Tongue (tissue), 2 donors: ENCODE measurements around the gene TRA2B. TPM values are rescaled to one million over a fixed set of nuclear protein-coding genes. Genes with fewer than 3 reads are reported as not detected.

Source experiments
- DNase-seq: peaks from one replicate; pipeline ENCODE4 v3.0.0-alpha.2; 2015
- total RNA-seq: library from RNA; depleted of rRNA; stranded (reverse); fragments of >200 nt; gene quantifications from one replicate; pipeline ENCODE4 v1.2.3, GENCODE V29; 2014

The TRA2B gene
- total RNA-seq, 1 donor from 2014 or later, result 231 TPM

DNA sequence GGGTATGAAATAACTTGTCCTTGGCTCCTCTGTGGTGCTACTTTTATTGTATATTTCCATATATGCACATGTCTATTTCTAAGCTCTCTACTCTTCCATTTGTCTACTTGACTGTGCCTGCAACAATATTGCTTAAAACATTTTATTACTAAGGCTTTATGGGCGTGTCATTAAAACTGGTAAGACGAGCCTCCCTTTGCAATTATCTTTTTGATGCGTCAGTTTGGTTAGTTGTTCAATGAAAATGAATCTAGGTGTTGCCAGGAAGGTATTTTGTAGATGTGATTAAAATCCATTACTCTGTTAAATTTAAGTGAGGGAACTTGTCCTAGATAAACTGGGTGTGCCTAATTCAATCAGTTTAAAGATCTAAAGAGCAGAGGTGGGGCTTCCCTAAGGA lies 12.9 kb upstream of the TRA2B start:
- DNase-seq, result no peak

DNA sequence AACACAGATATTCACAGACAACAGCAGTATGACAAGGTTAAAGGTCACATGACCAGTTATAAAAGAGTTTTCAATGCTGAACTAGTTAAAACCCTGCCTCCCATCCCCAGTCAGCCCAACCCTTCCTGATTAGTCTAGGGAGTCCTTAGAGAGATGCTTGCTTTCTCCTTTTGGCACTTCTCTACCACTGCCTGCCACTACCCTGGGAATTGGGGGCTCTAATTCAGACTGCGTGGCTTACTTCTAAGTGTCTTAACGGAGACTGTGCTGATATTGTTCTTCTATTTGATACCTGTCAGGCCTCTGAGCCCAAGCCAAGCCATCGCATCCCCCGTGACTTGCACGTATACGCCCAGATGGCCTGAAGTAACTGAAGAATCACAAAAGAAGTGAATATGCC lies 11.7 kb upstream of the TRA2B start:
- no peak for DNase-seq

DNA sequence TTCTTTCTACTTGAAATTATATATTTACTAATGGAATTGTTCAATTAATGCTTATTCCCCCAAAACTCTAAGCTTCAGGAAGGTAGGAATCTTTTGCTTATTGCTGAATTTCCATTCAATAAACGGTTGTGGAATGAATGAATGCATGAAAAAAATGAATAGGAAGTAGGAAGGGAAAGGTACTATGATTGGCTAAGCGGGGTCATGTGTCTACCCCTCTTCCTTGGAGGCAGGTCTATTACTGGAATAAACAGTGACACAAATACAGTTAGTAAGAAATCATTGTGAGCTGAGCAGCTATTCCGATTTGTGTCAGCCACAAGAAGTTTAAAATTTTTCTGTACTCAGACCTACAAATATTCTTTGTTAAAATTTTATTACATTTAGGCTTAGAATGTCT lies 10.5 kb upstream of the TRA2B start:
- no peak for DNase-seq

DNA sequence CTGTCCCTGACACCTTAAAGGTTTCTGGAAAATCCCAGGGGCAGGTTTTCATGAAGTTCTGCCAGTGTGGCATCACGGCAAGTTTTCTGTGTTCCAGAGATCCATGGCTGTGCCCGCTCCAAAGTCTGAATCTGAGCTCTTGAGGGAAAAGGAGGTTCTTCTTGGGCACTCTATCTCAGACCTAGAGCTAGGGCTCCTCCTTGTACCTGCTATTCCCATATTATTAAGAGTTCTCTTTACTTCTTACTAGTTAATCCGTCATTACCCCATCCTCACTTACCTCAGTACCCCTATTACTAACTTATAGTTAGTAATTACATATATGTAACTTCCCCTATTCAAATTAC lies 5.9 kb upstream of the TRA2B start:
- no peak for DNase-seq

DNA sequence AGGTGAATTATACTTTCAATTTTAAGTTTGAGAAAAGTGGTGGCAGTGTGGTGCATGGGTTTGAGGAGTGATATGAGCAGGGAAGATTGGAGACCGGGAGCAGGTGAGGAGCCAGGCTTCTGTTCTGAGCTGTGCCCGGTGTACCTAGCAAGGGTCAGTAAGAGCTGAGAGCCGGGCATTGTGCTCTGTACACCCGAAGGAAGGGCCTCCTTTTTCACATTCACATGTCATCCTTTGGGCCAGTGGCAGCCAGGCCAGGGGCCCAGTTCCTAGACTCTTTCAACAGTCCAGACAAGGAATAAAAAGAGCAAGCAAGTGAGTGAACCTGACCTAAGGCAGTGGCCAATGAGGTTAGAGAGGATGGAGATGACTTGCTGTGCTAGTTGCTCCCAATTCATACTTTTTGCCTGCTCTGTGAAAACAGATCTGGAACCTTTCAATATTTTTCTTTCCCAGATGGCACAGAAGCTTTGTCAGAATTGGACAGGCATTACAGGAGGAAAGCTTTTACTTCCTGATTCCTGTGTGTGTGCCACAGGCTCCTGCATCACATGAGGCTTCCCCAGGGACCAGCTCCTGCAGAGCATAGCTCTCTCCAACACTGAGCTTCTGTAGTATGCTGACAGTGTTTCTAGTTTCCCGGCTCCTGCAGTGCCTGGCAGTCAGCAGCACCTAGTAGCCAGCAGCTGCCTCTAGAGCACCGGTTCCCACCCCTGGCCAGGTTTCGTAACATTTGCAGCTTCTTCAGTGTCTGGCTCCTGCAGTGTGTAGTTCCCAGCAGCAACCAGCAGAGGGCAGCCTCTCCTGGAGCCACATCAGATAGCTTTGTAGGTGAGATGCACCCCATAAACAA lies 5.3 kb upstream of the TRA2B start:
- DNase-seq, result peak; percentile 89

DNA sequence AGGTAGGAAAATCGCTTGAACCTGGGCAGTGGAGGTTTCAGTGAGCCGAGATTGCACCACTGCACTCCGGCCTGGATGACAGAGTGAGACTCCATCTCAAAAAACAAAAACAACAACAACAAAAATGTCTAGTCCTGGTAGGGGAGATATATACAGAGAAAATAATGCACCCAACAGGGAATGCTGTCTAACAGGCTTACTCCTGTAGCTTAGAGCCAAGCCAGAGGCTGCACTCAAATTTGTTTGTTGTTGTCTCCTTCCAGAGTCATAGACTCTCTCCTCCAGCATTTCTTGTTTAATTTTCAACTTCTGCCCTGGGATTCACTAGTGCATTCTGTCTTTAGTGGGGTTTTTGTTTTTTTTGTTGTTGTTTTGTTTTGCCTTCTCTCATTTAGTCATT lies 4.6 kb upstream of the TRA2B start:
- no peak for DNase-seq

DNA sequence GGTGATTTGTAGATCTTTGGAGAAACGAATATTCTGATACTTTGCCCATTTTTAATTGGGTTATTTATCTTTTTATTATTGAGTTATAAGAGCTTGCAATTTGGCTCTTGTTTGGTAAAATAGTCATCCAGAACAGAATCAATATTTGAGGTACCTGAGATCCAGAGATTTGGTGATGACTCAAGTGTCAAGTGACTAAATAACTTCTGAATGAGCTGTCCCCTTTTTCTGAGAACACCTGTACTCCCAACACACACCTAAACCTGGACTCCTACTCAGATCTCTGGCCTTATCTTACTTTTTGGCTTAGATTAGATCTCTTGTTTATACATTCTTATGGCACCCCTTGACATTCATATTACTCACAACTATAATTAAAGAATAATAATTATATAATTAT lies 3.1 kb upstream of the TRA2B start:
- DNase-seq, result no peak

DNA sequence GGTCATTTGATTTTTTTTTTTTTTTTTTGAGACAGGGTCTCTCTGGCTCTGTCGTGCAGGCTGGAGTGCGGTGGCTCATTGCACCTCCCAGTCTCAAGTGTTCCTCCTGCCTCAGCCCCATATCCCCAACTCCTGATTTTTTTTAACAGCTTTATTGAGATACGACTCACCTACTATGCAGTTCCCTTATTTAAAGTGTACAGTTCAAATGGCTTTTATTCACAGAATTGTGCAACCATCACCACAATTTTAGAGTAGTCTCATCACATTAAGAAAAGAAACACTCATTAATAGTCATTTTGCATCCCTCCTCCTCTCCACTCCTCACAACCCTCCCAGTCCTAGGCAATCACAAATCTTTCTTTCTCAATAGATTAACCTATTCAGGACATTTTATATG lies 1.9 kb upstream of the TRA2B start:
- no peak for DNase-seq

DNA sequence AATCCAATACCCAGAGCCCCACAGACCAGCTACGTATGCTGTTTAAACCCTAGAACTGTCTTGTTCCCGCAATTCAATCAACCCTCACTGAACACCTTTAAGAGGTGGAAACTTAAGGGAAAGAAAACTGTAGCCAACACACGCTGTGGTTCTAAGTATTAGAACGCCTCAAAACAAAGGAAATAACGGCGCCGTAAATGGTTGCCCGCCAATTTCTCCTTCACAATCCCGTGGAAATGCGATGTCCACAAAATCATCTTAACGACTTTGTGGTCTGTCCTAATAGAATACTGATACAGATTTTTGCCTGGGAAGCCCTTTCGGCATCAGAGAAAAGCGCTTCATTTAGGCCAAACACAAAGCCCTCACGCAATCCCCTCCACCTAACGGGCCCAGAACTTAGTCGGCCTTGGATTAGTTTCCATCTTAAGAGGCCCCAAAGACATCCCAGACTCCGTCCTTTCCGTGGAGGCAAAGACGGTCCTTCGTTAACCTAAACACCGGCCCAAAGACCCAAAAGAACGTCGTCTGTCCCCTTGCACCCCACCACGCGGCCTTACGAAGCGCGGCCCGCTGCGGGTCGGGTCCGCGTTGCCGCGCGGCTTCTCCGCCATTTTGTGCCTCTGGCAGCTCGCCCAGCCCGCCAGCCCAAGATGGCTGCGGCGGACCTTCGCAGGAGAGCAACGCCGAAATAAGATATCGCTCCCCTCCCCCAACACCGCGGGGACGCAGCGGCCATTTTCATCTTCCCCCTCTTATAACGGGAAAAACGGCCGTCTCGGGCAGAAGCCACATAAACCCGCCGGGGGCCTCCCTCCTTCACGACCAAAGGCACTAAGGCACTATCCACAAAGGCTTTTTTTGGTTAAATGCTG lies 763 bp downstream of the TRA2B start:
- DNase-seq, result peak; percentile 97

DNA sequence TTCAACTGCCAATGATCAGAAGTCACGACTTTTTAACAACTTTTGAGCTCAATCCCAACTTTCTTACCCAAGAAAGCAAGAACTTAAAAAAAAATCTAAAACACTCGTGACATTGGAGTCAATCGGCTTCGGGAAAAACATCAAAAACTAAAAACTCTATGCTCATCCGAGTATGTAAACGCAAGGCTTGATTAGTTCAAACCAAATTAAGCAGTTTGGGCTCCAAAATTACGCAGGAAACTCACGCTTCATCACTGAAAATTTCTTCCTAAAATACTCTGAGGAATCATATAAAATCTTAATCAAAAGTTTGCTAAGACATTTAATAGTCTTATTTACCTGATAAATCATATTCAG lies 1.6 kb downstream of the TRA2B start:
- DNase-seq, result peak; percentile 37

DNA sequence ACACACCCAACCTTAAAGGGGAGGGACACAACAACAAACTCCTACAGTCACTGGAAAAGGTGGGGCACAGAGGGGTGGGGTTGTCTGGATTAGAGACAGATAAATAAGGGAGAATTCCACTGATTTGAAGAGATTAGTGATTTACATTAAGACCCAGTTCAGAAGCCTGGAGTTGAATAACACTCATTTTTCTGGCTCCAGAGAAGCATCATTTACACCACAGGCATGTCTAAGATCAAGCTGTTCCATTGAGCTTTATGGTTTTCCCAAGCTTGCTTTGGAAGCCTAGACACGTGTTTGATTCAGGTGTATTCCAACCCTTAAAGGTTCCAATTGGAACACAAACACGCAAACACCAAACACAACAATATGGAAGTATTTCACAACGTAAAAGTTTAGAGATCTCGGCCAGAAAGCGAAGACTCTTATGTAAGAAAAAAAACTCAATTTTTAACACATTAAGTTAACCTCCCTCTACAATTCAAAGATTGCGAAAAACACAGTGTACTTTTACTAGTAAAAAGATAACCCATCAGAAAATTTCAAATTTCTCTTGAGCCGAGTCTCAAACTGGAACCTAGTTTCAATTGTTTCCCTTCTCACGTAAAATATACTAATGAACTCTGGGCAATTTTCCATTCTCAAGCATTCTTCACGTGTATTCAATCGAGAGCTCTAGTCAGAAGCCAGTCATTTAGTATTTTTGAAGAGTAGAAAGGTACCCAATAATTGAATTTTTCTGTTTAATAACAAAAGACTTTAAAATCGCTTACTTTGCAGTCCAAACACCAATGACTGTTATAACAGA lies 2.1 kb downstream of the TRA2B start:
- DNase-seq, result peak; percentile 50

DNA sequence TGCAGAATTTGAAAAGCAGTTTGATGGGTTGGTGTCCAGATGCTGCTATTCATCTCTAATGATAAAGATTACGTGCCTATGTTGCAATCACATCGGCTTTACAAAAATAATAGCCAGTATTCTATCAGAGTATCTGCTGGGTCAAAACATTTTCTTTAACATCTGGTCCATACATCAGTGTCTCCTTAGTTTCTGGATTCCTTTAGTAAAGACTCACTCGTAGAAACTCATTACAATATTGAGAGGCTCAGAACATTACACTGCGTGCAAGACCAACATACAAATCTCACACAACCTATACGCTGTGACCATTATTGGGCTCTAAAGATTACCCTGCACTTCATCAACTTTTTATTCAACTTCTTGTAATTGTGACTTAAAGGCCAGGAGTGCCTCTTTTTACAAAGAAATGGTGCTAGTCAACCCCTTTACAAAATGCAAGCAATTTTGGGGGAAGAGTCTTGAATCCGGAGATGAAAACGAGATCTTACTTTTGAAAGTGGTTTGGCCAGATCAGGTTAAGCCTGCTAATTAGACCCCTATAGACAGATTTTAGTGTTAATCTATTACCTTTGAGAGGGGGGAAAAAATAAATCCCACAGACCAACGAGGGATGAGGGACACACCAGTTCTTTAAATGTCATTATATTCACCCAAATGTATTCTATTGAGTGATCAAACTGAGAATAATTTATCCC lies 2.9 kb downstream of the TRA2B start:
- DNase-seq, result peak; percentile 32

DNA sequence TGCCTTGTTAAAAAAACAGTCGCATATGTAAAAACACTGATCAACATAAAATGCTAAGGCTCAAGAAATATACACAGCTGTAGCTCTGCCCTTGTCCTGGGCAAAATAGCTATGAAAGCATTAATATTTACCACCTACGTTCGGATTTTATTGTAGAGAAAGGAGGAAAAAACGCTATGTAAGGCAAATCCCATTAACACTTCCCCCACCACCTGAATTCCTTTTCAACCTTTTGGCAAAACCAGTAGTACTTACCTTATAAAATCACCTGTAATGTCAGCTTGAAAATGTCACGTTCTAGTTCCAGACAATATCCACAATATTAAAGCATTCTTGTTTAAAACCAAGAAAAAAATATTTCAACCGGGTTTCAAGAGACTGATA lies 3.6 kb downstream of the TRA2B start:
- no peak for DNase-seq

DNA sequence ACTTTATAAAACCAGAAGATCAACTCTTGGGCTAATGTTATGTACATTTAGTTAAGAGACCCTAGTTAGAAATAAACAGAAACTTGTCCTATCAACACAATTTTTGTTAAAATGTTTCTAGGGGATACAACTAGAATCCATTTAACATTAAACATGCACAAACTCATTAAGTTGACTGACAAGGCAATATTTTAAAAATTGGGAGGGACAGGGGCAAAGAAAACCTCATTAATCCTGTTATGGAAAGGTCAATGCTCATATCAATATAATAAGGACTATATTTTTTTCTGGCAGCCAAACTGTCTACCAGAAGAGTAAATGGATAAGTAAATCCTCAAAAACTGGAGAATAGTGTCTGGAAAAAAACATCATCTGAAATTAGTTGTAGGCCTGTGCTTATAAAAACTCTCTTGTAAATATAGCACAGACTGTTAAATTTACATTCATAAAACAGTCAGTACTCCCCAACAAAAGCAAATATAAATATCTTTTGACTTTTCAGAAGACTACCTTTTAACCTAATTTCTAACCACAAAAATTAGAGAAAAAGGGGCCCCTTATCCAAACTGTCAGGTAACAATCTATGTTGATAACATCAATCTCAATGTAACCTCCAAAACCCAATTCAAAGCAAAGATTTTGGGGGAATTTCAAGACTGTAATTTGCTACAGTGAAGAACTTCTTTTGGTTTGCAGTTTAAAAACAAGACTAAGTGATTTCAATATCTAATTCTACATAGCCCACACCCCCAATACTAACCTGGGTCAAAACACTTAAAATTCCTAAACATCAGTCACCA lies 4.2 kb downstream of the TRA2B start:
- DNase-seq, result no peak

DNA sequence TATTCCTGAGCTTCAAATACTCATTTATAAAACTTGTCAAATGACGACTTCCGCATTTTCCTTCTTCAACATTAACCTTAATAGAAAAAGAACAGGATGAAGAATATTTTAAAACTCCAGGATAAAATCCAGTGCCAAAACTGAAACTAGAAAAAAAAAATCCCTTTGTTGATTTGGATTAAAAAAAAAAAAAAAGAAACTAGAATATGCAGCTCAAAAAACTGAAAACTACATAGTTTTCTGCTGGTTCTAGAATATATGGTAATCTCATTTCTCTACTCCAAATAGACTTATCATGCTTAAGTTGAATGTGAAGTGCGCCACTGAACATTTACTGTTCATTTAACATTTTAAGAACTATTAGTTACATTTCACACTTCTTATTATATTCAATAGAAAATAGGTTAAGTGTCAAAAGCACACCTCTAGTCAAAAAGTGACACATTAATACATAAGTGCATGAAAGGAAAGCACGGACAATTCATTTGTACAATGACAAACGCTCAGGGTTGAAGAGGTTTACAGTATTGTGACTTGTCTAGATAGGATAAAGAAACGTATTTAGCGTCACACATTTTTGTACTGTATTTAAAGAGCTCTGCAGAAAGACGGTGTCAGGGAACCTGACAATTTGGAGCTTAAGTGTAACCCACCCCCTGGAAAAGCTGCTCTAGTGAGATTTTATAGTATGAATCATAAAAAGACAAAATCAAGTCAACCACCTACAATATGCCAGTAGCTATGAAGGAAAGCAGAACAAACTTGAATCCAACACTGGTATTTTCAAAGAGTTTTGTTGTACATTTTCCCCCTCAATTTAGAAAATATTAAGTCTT lies 5.8 kb downstream of the TRA2B start:
- no peak for DNase-seq

DNA sequence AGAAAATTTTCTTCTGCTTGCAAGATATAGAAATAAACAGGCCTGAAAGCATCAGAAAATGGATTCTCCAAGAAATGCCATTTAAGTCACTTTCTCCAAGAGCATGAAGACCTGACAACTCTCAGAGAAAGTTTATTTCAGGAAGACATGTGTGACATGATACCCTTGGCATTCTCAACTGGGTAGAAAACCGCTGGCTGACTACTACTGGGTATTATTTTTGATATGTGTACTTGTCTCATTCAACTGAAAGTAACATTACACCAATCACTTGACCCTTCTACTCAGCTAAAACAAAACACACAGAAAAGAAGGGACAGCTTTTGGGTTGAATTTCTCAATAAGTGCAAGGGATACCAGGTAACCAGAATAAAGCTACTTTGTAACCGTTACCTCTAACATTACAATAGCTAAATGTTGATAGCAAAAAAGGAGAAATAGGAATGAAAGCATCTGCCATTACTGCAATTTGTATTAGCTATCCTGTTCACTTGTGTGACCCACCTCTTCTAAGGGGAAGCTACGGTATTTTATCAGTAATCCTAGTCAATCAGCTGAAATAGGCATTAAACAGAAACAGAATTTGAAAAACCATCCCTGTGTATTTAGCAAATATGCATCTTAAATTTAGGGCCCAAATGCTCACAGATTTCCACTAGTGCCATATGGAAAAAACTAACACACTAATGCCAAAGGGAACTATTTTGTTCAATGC lies 7.3 kb downstream of the TRA2B start:
- no peak for DNase-seq

DNA sequence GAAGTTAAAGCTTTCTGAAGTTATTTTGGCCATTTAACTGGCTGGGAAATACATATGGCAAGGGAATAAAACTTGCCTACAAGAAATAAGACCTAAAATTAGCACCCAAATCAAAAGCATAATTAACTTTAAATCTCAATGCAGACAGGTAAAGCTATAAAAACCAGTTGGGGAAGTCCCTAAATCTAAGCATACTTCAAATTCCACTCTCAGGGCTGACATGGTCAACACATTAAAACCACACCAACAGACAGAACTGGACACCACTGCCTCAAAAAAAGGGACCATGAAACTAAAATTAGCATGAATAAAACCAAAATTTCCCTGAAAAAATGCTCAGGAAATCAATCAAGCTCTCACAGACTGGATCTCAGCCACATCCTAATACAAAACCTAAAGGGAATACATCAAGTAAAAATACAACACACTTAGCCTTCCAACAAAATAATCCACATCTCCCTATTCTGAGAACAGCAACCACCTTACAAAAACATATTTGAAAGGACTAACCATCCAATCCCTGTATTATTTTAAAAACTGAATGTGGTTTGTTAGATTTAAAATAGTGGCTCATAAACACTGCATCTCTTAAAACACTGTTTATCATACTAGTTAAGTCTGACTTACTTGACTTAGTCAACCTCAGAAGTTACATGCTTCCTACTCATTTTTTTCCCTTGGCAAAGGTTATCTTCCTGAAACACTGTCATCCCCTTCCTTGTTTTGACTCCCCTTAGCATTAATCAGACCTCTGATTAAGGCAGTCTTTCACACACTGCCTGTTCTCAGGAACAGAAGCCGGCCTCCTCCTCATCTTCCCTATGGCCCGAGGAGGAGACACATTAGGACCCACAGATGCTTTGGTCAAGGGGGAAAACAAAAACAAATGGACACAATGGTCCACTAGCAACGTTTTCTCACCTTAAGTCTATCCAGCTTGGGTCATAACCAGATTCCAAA lies 8.3 kb downstream of the TRA2B start:
- DNase-seq, result no peak

DNA sequence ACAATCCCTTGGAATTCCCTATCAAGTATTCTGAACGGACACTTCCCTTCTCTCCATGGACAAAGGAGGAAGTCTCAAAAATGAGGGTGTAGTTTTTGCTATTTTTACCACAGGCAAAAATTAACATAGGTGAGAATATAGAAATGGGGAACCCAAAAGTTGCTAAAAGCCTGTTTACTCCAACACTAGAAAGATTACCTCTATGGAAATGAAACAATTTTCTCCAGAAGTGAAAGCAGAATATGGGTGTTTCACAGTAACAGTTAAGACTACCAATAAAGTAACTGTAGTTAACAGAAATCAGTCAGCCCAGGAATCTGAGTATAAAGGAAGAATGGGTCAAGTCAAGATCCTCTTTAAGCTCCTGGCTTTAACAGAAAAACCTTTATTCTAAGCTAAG lies 9.3 kb downstream of the TRA2B start:
- no peak for DNase-seq
